GM12892 (cell line): ENCODE data around the gene RPL10A.
"Not testable (repeated sequence)": the region's sequence is repeated elsewhere in the genome, so short reads cannot be mapped to it uniquely, and the experiment has no call there.

Experiments used
- POLR2A ChIP-seq: IDR thresholded peaks from 2 replicates; pipeline ENCODE4 v1.6.1; 2011; ENCODE audit warnings: low read depth, low read length, control low read depth
- POLR2AphosphoS5 ChIP-seq: IDR thresholded peaks from 2 replicates; pipeline ENCODE4 v1.6.1; 2011; ENCODE audit warnings: low read depth, low read length, control low read depth
- TAF1 ChIP-seq: IDR thresholded peaks from 2 replicates; pipeline ENCODE4 v1.6.1; 2011; ENCODE audit warnings: low read depth, mild to moderate bottlenecking, control low read depth, low read length, borderline replicate concordance

- TF ChIP-seq POLR2A, TAF1, POLR2AphosphoS5: not testable (repeated sequence)
Measured at GRCh38 chr6:35438378-35439065, 29.7 kb upstream of the RPL10A start.
